ENCODE results near the gene ZNF280C.
"Not testable (repeated sequence)": the region's sequence is repeated elsewhere in the genome, so short reads cannot be mapped to it uniquely, and the experiment has no call there.

Gene ZNF280C

GRCh38 chrX:130260316-130260715 is 8.4 kb downstream of the ZNF280C start:
- DNase-seq: no peak

GRCh38 chrX:130253916-130254315 is 14.8 kb downstream of the ZNF280C start:
- no peak for DNase-seq

- peak; percentile 11 for DNase-seq
Observed at GRCh38 chrX:130251671-130252070, 17.0 kb downstream of the ZNF280C start.

GRCh38 chrX:130247996-130248395 is 20.7 kb downstream of the ZNF280C start:
- no peak for DNase-seq

- no peak for DNase-seq
Observed at GRCh38 chrX:130246084-130246483, 22.6 kb downstream of the ZNF280C start.

GRCh38 chrX:130245441-130245840 is 23.3 kb downstream of the ZNF280C start:
- DNase-seq: no peak

GRCh38 chrX:130231184-130231583 is 37.5 kb downstream of the ZNF280C start:
- not testable (repeated sequence) for DNase-seq

- DNase-seq: no peak
Observed at GRCh38 chrX:130228871-130229270, 39.8 kb downstream of the ZNF280C start.

- DNase-seq: no peak
Observed at GRCh38 chrX:130224810-130225209, 43.9 kb downstream of the ZNF280C start.

GRCh38 chrX:130216320-130216719 is 52.4 kb downstream of the ZNF280C start:
- no peak for DNase-seq

GRCh38 chrX:130213376-130213775 is 55.3 kb downstream of the ZNF280C start:
- DNase-seq: no peak

GRCh38 chrX:130212371-130212770 is 56.3 kb downstream of the ZNF280C start:
- DNase-seq: no peak

GRCh38 chrX:130211415-130212186 is 57.1 kb downstream of the ZNF280C start:
- no peak for DNase-seq

- DNase-seq: no peak
Observed at GRCh38 chrX:130204647-130205046, 64.1 kb downstream of the ZNF280C start.

GRCh38 chrX:130197464-130197863 is 71.2 kb downstream of the ZNF280C start:
- DNase-seq: no peak

- no peak for DNase-seq
Observed at GRCh38 chrX:130196466-130196865, 72.2 kb downstream of the ZNF280C start.

GRCh38 chrX:130190801-130191200 is 77.9 kb downstream of the ZNF280C start:
- DNase-seq: no peak

GRCh38 chrX:130186651-130187050 is 82.0 kb downstream of the ZNF280C start:
- DNase-seq: peak; percentile 7

- DNase-seq: no peak
Observed at GRCh38 chrX:130184857-130185256, 83.8 kb downstream of the ZNF280C start.

GRCh38 chrX:130184168-130184567 is 84.5 kb downstream of the ZNF280C start:
- no peak for DNase-seq

- DNase-seq: no peak
Observed at GRCh38 chrX:130179579-130180215, 89.0 kb downstream of the ZNF280C start.

- DNase-seq: no peak
Observed at GRCh38 chrX:130179170-130179569, 89.5 kb downstream of the ZNF280C start.

- DNase-seq: no peak
Observed at GRCh38 chrX:130176942-130177341, 91.8 kb downstream of the ZNF280C start.

GRCh38 chrX:130176354-130176776 is 92.3 kb downstream of the ZNF280C start:
- DNase-seq: no peak

- no peak for DNase-seq
Observed at GRCh38 chrX:130174937-130175336, 93.8 kb downstream of the ZNF280C start.
